Loucy (cell line): Measurements from ENCODE around the gene HOXB4.

Experiments used
- EZH2phosphoT487 ChIP-seq: fragments of 200-600 bp; IDR thresholded peaks from 2 replicates; pipeline ENCODE4 v1.6.1; 2018; ENCODE audit warnings: antibody characterized with exemption, mild to moderate bottlenecking, moderate library complexity, borderline replicate concordance
- TF ChIP-seq, protein P1 (sequence below): fragments of 200-600 bp; sonication (generic); conservative IDR thresholded peaks from 2 replicates; pipeline ENCODE4 v1.5.1; 2014; ENCODE audit warnings: mild to moderate bottlenecking, antibody characterized with exemption, low read length

DNA sequence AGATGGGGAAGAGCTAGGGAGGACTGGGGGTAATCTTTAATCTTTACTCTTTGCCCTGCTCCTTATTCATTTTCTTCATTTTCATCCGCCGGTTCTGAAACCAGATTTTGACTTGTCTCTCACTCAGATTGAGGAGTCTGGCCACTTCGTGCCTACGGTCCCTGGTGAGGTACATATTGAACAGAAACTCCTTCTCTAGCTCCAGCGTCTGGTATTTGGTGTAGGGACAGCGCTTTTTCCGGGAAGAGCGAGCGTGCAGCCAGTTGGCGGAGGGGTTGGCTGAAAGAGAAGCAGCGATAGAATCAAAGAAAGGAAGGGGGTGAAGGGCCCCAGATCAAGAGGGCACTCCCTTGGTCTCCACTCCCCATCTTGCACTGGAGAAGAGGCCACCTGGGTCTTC is 44.7 kb upstream of the HOXB4 start:
- no peak for TF ChIP-seq EZH2phosphoT487
- TF ChIP-seq, protein P1, sequence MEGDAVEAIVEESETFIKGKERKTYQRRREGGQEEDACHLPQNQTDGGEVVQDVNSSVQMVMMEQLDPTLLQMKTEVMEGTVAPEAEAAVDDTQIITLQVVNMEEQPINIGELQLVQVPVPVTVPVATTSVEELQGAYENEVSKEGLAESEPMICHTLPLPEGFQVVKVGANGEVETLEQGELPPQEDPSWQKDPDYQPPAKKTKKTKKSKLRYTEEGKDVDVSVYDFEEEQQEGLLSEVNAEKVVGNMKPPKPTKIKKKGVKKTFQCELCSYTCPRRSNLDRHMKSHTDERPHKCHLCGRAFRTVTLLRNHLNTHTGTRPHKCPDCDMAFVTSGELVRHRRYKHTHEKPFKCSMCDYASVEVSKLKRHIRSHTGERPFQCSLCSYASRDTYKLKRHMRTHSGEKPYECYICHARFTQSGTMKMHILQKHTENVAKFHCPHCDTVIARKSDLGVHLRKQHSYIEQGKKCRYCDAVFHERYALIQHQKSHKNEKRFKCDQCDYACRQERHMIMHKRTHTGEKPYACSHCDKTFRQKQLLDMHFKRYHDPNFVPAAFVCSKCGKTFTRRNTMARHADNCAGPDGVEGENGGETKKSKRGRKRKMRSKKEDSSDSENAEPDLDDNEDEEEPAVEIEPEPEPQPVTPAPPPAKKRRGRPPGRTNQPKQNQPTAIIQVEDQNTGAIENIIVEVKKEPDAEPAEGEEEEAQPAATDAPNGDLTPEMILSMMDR, result no peak
